NCI-H460 (cell line): ENCODE results near the gene TRAPPC4. TPM values are rescaled to one million over a fixed set of nuclear protein-coding genes. Genes with fewer than 3 reads are reported as not detected.

Experiments used
- DNase-seq: peaks from one replicate; pipeline ENCODE4 v3.0.0-alpha.2; 2016; ENCODE audit warnings: low read depth; ENCODE audit errors: extremely low read depth
- small RNA-seq, 2 experiments: library from RNA; depleted of rRNA; stranded (forward); fragments of <200 nt; gene quantifications; one replicate each; pipeline ENCODE3, GENCODE V24; 2014
- total RNA-seq: library from RNA; depleted of rRNA; stranded (reverse); fragments of >200 nt; shearing (Covaris generic); gene quantifications from 2 replicates; pipeline ENCODE4 v1.2.3, GENCODE V29; 2014; rRNA removed

TRAPPC4 gene
- total RNA-seq, 1 experiment from 2014 or later: 83.1 TPM

- DNase-seq: no peak
Observed at GRCh38 chr11:119061256-119061655, 42.7 kb downstream of the TRAPPC4 start.

DNA sequence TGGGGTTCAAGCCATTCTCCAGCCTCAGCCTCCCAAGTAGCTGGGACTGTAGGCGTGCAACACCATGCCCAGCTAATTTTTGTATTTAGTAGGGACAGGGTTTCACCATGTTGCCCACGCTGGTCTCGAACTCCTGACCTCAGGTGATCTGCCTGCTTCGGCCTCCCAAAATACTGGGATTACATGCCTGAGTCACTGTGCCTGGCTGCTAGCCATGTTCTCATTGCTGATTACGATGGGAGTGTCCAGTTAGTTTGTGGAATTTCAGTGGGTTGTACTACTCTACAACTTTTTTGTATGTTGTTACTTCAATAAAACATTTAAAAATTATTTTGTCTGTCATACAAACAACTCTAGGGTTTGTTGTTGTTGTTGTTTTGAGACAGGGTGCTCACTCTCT, 44.2 kb downstream of the TRAPPC4 start:
- no peak for DNase-seq

DNA sequence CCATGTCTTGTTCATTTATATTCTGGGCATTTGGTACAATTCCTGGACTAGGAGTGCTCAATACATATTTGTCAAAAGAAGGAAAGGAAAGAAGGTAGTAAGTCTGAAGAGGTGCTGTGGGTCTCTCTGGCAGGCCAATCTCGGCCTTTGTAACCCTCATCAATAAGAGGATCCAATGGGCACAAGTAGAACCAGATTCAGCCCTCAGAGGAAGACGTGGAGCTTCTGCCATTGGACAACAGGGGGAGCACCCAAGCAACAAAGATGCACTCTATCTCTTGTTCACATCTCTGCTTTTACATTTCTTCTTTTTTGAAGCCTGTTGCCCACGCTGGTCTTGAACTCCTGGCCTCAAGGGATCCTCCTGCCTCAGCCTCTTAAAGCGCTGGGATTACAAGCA, 46.8 kb downstream of the TRAPPC4 start:
- peak; percentile 30 for DNase-seq

DNA sequence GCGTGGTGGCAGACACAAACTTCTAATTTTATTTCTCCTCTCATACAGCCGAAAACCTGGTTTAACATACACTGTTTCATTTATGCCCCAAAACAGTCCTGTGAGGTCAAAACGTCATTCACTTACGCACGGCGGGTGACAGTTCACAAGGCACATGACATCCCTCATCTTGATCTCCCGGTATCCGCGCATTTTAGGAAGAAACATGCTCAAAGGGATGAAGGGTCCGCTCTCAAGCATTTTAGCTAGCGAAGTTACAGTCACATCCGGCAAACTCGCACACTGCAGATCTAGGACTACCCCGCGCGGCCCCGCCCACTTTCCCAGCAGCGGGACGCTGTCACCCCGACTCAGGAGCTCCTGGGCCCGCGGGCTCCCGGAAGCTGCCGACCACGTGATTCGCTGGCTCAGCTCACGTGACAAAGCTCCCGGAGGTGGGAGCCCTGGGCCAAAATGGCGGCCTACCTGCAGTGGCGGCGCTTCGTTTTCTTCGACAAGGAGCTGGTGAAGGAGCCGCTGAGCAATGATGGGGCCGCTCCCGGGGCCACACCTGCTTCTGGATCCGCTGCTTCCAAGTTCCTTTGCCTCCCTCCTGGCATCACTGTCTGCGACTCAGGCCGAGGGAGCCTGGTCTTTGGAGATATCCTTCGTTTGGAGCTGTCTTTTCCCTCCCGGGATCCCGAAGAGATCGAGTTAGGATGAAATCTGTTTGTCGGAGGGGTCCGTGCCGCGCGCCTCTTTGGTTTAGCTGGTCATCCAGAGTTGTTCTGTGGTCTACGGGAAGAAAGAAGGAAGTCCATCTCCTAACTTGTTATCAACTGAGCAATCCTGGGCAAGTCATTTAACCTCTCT, 49.0 kb downstream of the TRAPPC4 start, which contains the start of gene VPS11:
TSS of gene VPS11 (plus strand) at position 448 of the 852 bp plus-strand sequence. CDS start at position 454, 6 bp downstream.
- DNase-seq: peak; percentile 88

Small RNAs within 50 kb of the gene (small RNA-seq; reads per million reads assigned to genes)
- 0 reads per million in 2 experiments for gene AP003392.2
- 0 reads per million in 2 experiments for gene RF00017
- gene RF00019: 0 reads per million in 2 experiments

Other genes starting within 250 kb of the TRAPPC4 start
- 47.6 and 52.0 TPM in 2 replicates for gene DDX6, start 227.6 kb upstream of the TRAPPC4 start, total RNA-seq
- gene CXCR5, start 134.9 kb upstream of the TRAPPC4 start, total RNA-seq: 0.02 TPM in 1 of 2 replicates, not detected in the other
- gene BCL9L, start 92.8 kb upstream of the TRAPPC4 start, total RNA-seq: 12.1 and 16.4 TPM in 2 replicates
- not detected in 2 replicates for gene UPK2, start 62.5 kb upstream of the TRAPPC4 start, total RNA-seq
- gene FOXR1, start 47.0 kb upstream of the TRAPPC4 start, total RNA-seq: not detected in 2 replicates
- 19.6 and 24.9 TPM in 2 replicates for gene CENATAC, start 20.6 kb upstream of the TRAPPC4 start, total RNA-seq
- gene RPS25, start 423 bp upstream of the TRAPPC4 start, total RNA-seq: 1,479 and 1,567 TPM in 2 replicates
- gene SLC37A4, start 12.1 kb downstream of the TRAPPC4 start, total RNA-seq: 12.8 and 14.0 TPM in 2 replicates
- gene HYOU1, start 38.4 kb downstream of the TRAPPC4 start, total RNA-seq: 232 and 242 TPM in 2 replicates
- gene VPS11, start 49.1 kb downstream of the TRAPPC4 start, total RNA-seq: 8.9 and 11.1 TPM in 2 replicates
- 8.2 and 9.4 TPM in 2 replicates for gene HMBS, start 66.1 kb downstream of the TRAPPC4 start, total RNA-seq
- gene DPAGT1, start 83.1 kb downstream of the TRAPPC4 start, total RNA-seq: 42.1 and 44.0 TPM in 2 replicates
- 6.4 and 13.7 TPM in 2 replicates for gene C2CD2L, start 88.6 kb downstream of the TRAPPC4 start, total RNA-seq
- 11.5 and 13.6 TPM in 2 replicates for gene HINFP, start 102.8 kb downstream of the TRAPPC4 start, total RNA-seq
- gene ABCG4, start 130.3 kb downstream of the TRAPPC4 start, total RNA-seq: not detected in 2 replicates
- gene NLRX1, start 150.0 kb downstream of the TRAPPC4 start, total RNA-seq: 12.4 and 13.6 TPM in 2 replicates
- not detected in 2 replicates for gene NHERF4, start 166.7 kb downstream of the TRAPPC4 start, total RNA-seq
- gene CBL, start 187.6 kb downstream of the TRAPPC4 start, total RNA-seq: 11.2 and 12.3 TPM in 2 replicates